ENCODE measurements around the gene PRM1. TPM values are rescaled to one million over a fixed set of nuclear protein-coding genes. Genes with fewer than 3 reads are reported as not detected.
A peak's percentile ranks its signal among the peaks of the same experiment; 100 is the strongest.

PRM1 gene
- total and polyA plus RNA-seq, 2 of the 13 experiments (the other 11 are each of a cell fraction or from before 2014, with no cell fraction given) = not detected

DNA sequence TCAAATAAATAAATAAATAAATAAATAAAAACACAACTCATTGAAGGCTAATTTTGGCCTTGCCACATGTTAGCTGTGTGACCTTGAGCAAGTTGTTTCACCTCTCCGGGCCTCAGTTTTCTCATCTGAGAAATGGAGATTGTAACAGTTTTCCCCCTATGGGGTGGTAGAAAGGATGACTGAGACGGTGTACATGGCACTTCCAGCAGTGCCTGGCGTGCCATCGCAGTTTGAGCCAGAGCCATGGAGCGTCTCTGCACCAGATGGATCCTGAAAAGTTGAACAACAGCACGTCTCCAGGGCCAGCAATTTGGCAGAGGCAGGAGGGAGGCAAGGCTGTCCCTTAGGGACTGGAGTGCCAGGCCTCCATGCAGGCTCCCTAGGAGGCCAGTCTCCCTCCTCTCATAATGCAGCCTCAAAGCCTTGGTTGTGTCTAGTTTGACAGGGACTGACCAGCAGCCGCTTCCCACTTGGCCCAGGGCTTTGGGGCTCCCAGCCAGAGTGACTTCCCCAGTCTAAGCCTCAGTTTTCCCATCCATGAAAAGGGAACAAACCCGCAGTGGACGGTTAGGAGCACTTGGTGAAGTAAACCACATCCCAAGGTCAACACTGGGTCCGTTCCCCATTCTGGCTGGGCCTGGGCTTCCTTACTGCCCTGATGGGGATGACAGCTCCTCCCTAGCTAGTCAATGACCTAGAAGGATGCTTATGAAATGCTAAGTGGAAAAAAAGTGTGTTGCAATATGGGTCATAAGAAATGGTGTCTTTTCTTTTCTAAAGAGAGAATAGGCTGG lies 44.5 kb downstream of the PRM1 start (continued):
- TF ChIP-seq, protein P1, sequence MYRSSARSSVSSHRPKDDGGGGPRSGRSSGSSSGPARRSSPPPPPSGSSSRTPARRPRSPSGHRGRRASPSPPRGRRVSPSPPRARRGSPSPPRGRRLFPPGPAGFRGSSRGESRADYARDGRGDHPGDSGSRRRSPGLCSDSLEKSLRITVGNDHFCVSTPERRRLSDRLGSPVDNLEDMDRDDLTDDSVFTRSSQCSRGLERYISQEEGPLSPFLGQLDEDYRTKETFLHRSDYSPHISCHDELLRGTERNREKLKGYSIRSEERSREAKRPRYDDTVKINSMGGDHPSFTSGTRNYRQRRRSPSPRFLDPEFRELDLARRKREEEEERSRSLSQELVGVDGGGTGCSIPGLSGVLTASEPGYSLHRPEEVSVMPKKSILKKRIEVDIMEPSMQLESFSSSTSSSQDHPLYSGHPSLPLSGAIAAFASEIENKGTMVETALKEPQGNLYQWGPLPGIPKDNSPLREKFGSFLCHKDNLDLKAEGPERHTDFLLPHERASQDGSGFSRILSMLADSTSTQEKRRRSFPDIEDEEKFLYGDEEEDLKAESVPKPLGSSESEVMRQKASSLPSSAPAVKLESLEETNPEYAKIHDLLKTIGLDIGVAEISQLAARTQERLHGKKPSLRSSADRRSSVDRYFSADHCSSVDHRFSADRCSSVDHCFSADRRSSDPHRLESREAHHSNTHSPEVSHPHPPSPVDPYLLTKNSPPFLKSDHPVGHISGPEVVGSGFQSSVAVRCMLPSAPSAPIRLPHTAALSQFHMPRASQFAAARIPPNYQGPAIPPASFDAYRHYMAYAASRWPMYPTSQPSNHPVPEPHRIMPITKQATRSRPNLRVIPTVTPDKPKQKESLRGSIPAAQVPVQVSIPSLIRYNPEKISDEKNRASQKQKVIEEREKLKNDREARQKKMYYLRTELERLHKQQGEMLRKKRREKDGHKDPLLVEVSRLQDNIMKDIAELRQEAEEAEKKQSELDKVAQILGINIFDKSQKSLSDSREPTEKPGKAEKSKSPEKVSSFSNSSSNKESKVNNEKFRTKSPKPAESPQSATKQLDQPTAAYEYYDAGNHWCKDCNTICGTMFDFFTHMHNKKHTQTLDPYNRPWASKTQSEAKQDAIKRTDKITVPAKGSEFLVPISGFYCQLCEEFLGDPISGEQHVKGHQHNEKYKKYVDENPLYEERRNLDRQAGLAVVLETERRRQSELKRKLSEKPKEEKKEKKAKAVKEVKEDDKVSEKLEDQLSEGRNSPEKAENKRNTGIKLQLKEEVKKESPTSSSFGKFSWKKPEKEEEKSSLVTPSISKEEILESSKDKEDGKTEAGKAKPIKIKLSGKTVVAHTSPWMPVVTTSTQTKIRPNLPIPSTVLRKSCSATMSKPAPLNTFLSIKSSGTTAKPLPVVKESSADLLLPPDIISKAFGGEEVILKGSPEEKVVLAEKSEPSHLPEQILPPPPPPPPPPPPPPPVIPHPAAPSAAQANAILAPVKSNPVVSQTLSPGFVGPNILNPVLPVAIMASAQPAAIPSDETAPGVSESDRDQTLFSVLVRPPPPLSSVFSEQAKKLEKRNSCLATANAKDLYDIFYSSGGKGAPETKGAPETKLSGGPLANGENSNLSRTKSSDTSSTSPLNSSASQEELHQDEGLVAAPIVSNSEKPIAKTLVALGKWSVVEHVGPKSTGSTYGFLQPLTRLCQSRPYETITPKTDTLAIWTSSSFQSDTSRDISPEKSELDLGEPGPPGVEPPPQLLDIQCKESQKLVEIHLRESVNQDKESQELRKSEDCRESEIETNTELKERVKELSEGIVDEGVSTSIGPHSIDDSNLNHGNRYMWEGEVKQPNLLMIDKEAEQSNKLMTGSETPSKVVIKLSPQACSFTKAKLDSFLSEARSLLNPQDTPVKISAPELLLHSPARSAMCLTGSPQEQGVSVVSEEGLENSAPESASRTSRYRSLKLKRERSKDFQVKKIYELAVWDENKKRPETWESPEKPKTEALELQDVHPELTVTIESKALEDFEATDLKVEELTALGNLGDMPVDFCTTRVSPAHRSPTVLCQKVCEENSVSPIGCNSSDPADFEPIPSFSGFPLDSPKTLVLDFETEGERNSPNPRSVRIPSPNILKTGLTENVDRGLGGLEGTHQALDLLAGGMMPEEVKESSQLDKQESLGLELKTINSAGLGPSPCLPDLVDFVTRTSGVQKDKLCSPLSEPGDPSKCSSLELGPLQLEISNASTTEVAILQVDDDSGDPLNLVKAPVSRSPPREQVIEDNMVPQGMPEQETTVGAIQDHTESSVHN (CRISPR knock-in tag; IDR thresholded peaks at IDR 0.05) = 0 out of 2 replicates have a peak, but pooled peaks have one; percentile 40
- TF ChIP-seq ZNF816 (CRISPR knock-in tag; IDR thresholded peaks at IDR 0.05; ENCODE audit: borderline replicate concordance) (no peak), ZNF296 (CRISPR knock-in tag; conservative IDR thresholded peaks at IDR 0.05) (no peak), EEA1 (CRISPR knock-in tag; IDR thresholded peaks at IDR 0.05; ENCODE audit: borderline replicate concordance) (peak; percentile 63; the same call in 1 of the 2 replicates)
- TF ChIP-seq, protein P2, sequence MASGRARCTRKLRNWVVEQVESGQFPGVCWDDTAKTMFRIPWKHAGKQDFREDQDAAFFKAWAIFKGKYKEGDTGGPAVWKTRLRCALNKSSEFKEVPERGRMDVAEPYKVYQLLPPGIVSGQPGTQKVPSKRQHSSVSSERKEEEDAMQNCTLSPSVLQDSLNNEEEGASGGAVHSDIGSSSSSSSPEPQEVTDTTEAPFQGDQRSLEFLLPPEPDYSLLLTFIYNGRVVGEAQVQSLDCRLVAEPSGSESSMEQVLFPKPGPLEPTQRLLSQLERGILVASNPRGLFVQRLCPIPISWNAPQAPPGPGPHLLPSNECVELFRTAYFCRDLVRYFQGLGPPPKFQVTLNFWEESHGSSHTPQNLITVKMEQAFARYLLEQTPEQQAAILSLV (CRISPR knock-in tag; IDR thresholded peaks at IDR 0.05; ENCODE audit: borderline replicate concordance) = 0 out of 2 replicates have a peak, but pooled peaks have one; percentile 65
